Type B pancreatic cell (in vitro differentiated cells): ENCODE data around the gene RNF145. TPM values are rescaled to one million over a fixed set of nuclear protein-coding genes. Genes with fewer than 3 reads are reported as not detected.

ENCODE experiments used
- DNase-seq: peaks from one replicate; pipeline ENCODE4 v3.0.0; 2021; ENCODE audit warnings: mixed read lengths; ENCODE audit not compliant: unreplicated experiment; ENCODE audit errors: extremely low spot score
- H3K27ac Mint-ChIP-seq: 2 replicates; pipeline ENCODE4 v1.8.0; 2021; ENCODE audit warnings: mild to moderate bottlenecking, mixed read lengths
- H3K27me3 Mint-ChIP-seq: 2 replicates; pipeline ENCODE4 v1.8.0; 2021; ENCODE audit warnings: mixed read lengths
- H3K36me3 Mint-ChIP-seq: 2 replicates; pipeline ENCODE4 v1.8.0; 2021; ENCODE audit warnings: mixed read lengths
- H3K4me1 Mint-ChIP-seq: one replicate; pipeline ENCODE4 v1.8.0; 2021; ENCODE audit warnings: mixed read lengths; ENCODE audit not compliant: unreplicated experiment
- H3K4me3 Mint-ChIP-seq: 2 replicates; pipeline ENCODE4 v1.8.0; 2021; ENCODE audit warnings: mild to moderate bottlenecking, mixed read lengths
- H3K9me3 Mint-ChIP-seq: 2 replicates; pipeline ENCODE4 v1.8.0; 2021; ENCODE audit warnings: mixed read lengths
- CTCF ChIP-seq: fragments of 200-600 bp; sonication (generic); conservative IDR thresholded peaks from 2 replicates; pipeline ENCODE4 v1.5.0; 2021; ENCODE audit warnings: antibody characterized with exemption, mild to moderate bottlenecking
- total RNA-seq: library from RNA; stranded (reverse); gene quantifications from 2 replicates; pipeline ENCODE4 v1.2.1, GENCODE V29; 2021; ENCODE audit warnings: low replicate concordance

RNF145 gene
- total RNA-seq, 1 donor from 2014 or later, result 66.4 TPM

- H3K4me1 Mint-ChIP-seq, result no peaks in the 10 kb centered on the region
- no peaks in the 10 kb centered on the region for H3K9me3 Mint-ChIP-seq
- no peak overlapping the region for H3K4me3 Mint-ChIP-seq
- no peak for TF ChIP-seq CTCF
- no peak for DNase-seq
- no peak overlapping the region for H3K27ac Mint-ChIP-seq
- H3K27me3 Mint-ChIP-seq, result peaks cover 13% of the 10 kb centered on the region
- no peaks in the 10 kb centered on the region for H3K36me3 Mint-ChIP-seq
Measured at GRCh38 chr5:159224471-159224870, 15.1 kb upstream of the RNF145 start.

DNA sequence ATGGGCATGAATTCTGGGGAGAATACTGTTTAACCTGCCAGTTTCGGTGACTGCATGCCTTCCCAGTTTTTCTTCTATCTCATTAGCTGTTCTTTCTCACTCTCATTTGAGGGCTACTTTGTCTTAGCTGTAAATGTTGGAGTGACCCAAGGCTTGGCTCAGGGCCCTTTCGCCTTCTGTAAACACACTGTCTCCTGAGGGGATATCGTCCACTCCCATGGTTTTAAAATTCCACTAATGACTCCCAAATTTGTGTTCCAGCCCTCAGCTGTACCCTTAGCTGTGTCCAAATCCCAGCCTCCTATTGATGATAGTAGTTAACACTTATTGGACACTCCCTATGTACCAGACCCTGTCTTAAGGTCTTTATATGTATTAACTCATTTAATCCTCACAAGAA is 14.1 kb upstream of the RNF145 start:
- H3K27me3 Mint-ChIP-seq, result peaks cover 13% of the 10 kb centered on the region
- no peak overlapping the region for H3K27ac Mint-ChIP-seq
- no peak for TF ChIP-seq CTCF
- no peak for DNase-seq
- H3K9me3 Mint-ChIP-seq, result no peaks in the 10 kb centered on the region
- no peak overlapping the region for H3K4me3 Mint-ChIP-seq
- H3K4me1 Mint-ChIP-seq, result no peaks in the 10 kb centered on the region
- H3K36me3 Mint-ChIP-seq, result no peaks in the 10 kb centered on the region

- H3K27me3 Mint-ChIP-seq, result peaks cover 6% of the 10 kb centered on the region
Measured at GRCh38 chr5:159220206-159220605, 10.9 kb upstream of the RNF145 start.

GRCh38 chr5:159218595-159219023 is 9.3 kb upstream of the RNF145 start:
- DNase-seq, result no peak
- Mint-ChIP-seq H3K9me3 (no peaks in the 10 kb centered on the region), H3K27ac (no peak overlapping the region), H3K36me3 (no peaks in the 10 kb centered on the region), H3K4me1 (no peaks in the 10 kb centered on the region), H3K4me3 (no peak overlapping the region), H3K27me3 (no peaks in the 10 kb centered on the region)
- TF ChIP-seq CTCF, result no peak

More at GRCh38 chr5:159220206-159220605, 10.9 kb upstream of the RNF145 start:
- TF ChIP-seq CTCF, result no peak
- DNase-seq, result no peak
- H3K4me3 Mint-ChIP-seq, result no peak overlapping the region
- H3K27ac Mint-ChIP-seq, result no peak overlapping the region
- H3K4me1 Mint-ChIP-seq, result no peaks in the 10 kb centered on the region
- H3K36me3 Mint-ChIP-seq, result no peaks in the 10 kb centered on the region
- no peaks in the 10 kb centered on the region for H3K9me3 Mint-ChIP-seq

GRCh38 chr5:159217236-159217635 is 7.9 kb upstream of the RNF145 start:
- no peak for DNase-seq
- Mint-ChIP-seq H3K9me3 (no peaks in the 10 kb centered on the region), H3K27me3 (no peaks in the 10 kb centered on the region), H3K36me3 (no peaks in the 10 kb centered on the region), H3K4me3 (no peak overlapping the region), H3K4me1 (no peaks in the 10 kb centered on the region), H3K27ac (no peak overlapping the region)
- no peak for TF ChIP-seq CTCF

GRCh38 chr5:159216454-159216853 is 7.1 kb upstream of the RNF145 start:
- H3K4me1 Mint-ChIP-seq, result peaks cover 4% of the 10 kb centered on the region
- DNase-seq, result no peak
- H3K36me3 Mint-ChIP-seq, result no peaks in the 10 kb centered on the region
- no peak for TF ChIP-seq CTCF
- H3K9me3 Mint-ChIP-seq, result no peaks in the 10 kb centered on the region
- no peak overlapping the region for H3K4me3 Mint-ChIP-seq
- H3K27ac Mint-ChIP-seq, result no peak overlapping the region
- H3K27me3 Mint-ChIP-seq, result no peaks in the 10 kb centered on the region
